ENCODE measurements around the gene CDH4. TPM values are rescaled to one million over a fixed set of nuclear protein-coding genes. Genes with fewer than 3 reads are reported as not detected.

Gene CDH4
- total RNA-seq, 1 donor from 2014 or later: 0.23 TPM

DNA sequence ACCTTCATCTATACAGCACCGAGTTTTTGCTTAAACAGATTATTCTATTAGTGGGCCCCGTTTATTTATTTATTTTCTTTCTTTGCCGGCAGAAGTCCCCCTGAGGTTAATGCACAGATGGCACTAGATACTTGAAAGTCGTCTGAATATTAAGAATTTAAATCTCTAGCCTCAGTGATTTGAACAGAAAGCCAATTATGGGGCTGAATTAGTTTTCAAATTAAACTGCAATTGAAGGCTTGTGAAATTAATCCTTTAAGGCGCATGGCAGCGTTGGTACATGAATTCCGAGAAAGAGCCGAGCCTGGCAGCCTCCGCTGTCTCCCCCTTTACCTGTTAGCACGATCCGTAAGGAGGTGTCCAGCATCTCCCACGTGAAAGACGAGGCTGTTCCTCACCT is 610.8 kb downstream of the CDH4 start:
- Mint-ChIP-seq H3K4me1 (ENCODE audit: unreplicated experiment) (no peaks in the 10 kb centered on the region), H3K27me3 (ENCODE audit: unreplicated experiment) (peaks cover 8% of the 10 kb centered on the region), H3K36me3 (ENCODE audit: low read depth, unreplicated experiment) (peaks cover 5% of the 10 kb centered on the region), H3K9me3 (ENCODE audit: unreplicated experiment) (peaks cover 8% of the 10 kb centered on the region), H3K4me3 (ENCODE audit: unreplicated experiment) (no peak overlapping the region), H3K27ac (ENCODE audit: unreplicated experiment) (no peak overlapping the region)
- no peak for DNase-seq (ENCODE audit: low spot score)
- TF ChIP-seq, protein P1, sequence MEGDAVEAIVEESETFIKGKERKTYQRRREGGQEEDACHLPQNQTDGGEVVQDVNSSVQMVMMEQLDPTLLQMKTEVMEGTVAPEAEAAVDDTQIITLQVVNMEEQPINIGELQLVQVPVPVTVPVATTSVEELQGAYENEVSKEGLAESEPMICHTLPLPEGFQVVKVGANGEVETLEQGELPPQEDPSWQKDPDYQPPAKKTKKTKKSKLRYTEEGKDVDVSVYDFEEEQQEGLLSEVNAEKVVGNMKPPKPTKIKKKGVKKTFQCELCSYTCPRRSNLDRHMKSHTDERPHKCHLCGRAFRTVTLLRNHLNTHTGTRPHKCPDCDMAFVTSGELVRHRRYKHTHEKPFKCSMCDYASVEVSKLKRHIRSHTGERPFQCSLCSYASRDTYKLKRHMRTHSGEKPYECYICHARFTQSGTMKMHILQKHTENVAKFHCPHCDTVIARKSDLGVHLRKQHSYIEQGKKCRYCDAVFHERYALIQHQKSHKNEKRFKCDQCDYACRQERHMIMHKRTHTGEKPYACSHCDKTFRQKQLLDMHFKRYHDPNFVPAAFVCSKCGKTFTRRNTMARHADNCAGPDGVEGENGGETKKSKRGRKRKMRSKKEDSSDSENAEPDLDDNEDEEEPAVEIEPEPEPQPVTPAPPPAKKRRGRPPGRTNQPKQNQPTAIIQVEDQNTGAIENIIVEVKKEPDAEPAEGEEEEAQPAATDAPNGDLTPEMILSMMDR (IDR thresholded peaks at IDR 0.05; ENCODE audit: unreplicated experiment): no peak

- Mint-ChIP-seq H3K9me3 (ENCODE audit: unreplicated experiment) (peaks cover 8% of the 10 kb centered on the region), H3K27ac (ENCODE audit: unreplicated experiment) (no peak overlapping the region), H3K36me3 (ENCODE audit: low read depth, unreplicated experiment) (peaks cover 5% of the 10 kb centered on the region), H3K4me3 (ENCODE audit: unreplicated experiment) (no peak overlapping the region), H3K27me3 (ENCODE audit: unreplicated experiment) (peaks cover 8% of the 10 kb centered on the region), H3K4me1 (ENCODE audit: unreplicated experiment) (no peaks in the 10 kb centered on the region)
- TF ChIP-seq, protein P1 (IDR thresholded peaks at IDR 0.05; ENCODE audit: unreplicated experiment): no peak
- no peak for DNase-seq (ENCODE audit: low spot score)
Measured at GRCh38 chr20:61864481-61864880, 612.4 kb downstream of the CDH4 start.

- Mint-ChIP-seq H3K4me3 (ENCODE audit: unreplicated experiment) (peak overlapping the region; percentile 70), H3K27ac (ENCODE audit: unreplicated experiment) (peak overlapping the region; percentile 76), H3K4me1 (ENCODE audit: unreplicated experiment) (no peaks in the 10 kb centered on the region), H3K9me3 (ENCODE audit: unreplicated experiment) (peaks cover 8% of the 10 kb centered on the region), H3K27me3 (ENCODE audit: unreplicated experiment) (peaks cover 9% of the 10 kb centered on the region), H3K36me3 (ENCODE audit: low read depth, unreplicated experiment) (peaks cover 5% of the 10 kb centered on the region)
- no peak for DNase-seq (ENCODE audit: low spot score)
- TF ChIP-seq, protein P1 (IDR thresholded peaks at IDR 0.05; ENCODE audit: unreplicated experiment): no peak
Measured at GRCh38 chr20:61865353-61865752, 613.3 kb downstream of the CDH4 start.

DNA sequence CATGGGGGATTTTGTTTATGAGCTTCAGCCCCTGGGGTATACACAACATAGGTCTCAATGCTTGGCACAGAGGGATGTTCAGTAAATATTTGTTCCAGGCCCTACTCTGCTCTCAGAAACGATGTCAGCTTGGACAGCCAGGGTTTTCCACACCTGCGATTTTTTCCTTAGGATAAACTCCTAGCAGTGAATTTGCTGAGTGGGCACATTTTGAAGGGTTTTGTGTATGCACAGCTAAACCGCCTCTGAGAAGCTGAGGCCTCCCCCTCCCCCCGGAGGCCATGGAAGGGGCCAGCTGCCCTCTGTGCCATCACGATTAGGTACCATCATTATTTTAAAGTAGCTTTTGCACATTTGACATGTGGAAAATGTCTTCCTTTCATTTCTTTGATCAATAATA is 614.1 kb downstream of the CDH4 start:
- Mint-ChIP-seq H3K4me1 (ENCODE audit: unreplicated experiment) (no peaks in the 10 kb centered on the region), H3K4me3 (ENCODE audit: unreplicated experiment) (no peak overlapping the region), H3K9me3 (ENCODE audit: unreplicated experiment) (peaks cover 8% of the 10 kb centered on the region), H3K27ac (ENCODE audit: unreplicated experiment) (no peak overlapping the region), H3K36me3 (ENCODE audit: low read depth, unreplicated experiment) (peaks cover 5% of the 10 kb centered on the region), H3K27me3 (ENCODE audit: unreplicated experiment) (peaks cover 9% of the 10 kb centered on the region)
- TF ChIP-seq, protein P1 (IDR thresholded peaks at IDR 0.05; ENCODE audit: unreplicated experiment): no peak
- no peak for DNase-seq (ENCODE audit: low spot score)

- peaks cover 8% of the 10 kb centered on the region for H3K27me3 Mint-ChIP-seq (ENCODE audit: unreplicated experiment)
- no peak for DNase-seq (ENCODE audit: low spot score)
- H3K9me3 Mint-ChIP-seq (ENCODE audit: unreplicated experiment): peaks cover 8% of the 10 kb centered on the region
- no peaks in the 10 kb centered on the region for H3K4me1 Mint-ChIP-seq (ENCODE audit: unreplicated experiment)
- no peak overlapping the region for H3K27ac Mint-ChIP-seq (ENCODE audit: unreplicated experiment)
- TF ChIP-seq, protein P1 (IDR thresholded peaks at IDR 0.05; ENCODE audit: unreplicated experiment): no peak
- no peak overlapping the region for H3K4me3 Mint-ChIP-seq (ENCODE audit: unreplicated experiment)
- H3K36me3 Mint-ChIP-seq (ENCODE audit: low read depth, unreplicated experiment): peaks cover 5% of the 10 kb centered on the region
Measured at GRCh38 chr20:61868006-61868405, 615.9 kb downstream of the CDH4 start.

Measured in endothelial cell (in vitro differentiated cells).